GM18508 (cell line): ENCODE measurements around the gene B4GALNT3.

Experiments
- ATAC-seq: cut with Tn5 transposase; IDR thresholded peaks from one replicate; pipeline ENCODE4 v1.9.1; 2021; ENCODE audit warnings: moderate number of reproducible peaks; ENCODE audit not compliant: insufficient read depth, unreplicated experiment

B4GALNT3 gene

DNA sequence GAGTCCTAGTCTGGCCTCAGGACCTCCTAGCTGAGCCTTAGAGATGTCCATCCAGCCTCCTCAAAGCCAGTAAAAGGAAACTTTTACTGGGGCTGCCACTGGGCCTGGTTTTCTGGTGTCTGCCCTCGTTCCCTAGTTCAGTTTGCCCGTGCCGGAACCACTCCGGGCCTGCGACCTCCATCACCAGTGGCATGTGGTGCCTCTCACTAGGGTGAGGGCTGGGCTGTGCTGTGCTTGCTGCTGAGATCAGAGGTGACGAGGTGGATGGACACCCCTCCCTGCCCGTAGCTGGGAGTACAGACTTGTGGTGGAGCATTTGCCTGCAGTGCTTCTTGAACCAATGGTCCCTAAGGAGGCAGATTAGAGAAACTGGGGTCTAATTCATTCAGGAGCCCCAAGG, 75.7 kb downstream of the B4GALNT3 start:
- ATAC-seq = no peak

DNA sequence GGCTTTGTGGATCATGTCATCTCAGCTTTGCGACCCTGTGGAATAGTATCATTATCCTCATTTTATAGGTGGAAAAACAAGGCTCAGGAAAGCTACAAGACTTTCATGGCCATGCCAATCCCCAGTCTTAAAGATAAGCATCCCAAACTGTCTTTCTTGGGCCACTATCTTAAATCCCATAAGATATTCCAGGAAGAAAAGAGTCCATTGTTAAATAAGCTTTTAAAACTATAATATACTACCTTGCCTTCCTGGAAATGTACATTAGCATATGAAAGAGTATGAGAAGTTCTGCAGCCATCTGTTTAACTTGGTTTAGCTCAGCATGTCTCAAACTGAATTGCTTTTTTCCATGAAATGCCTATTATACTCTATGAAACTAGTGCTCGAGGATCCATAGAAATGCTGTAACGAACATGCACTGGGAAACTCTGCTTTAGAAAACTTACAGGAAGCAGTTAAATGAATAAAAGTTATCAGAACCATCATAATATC, 77.1 kb downstream of the B4GALNT3 start:
- ATAC-seq = no peak

GRCh38 chr12:537772-538171, 78.0 kb downstream of the B4GALNT3 start:
- ATAC-seq = no peak

- ATAC-seq = no peak
Measured at GRCh38 chr12:538731-539539, 79.2 kb downstream of the B4GALNT3 start.

DNA sequence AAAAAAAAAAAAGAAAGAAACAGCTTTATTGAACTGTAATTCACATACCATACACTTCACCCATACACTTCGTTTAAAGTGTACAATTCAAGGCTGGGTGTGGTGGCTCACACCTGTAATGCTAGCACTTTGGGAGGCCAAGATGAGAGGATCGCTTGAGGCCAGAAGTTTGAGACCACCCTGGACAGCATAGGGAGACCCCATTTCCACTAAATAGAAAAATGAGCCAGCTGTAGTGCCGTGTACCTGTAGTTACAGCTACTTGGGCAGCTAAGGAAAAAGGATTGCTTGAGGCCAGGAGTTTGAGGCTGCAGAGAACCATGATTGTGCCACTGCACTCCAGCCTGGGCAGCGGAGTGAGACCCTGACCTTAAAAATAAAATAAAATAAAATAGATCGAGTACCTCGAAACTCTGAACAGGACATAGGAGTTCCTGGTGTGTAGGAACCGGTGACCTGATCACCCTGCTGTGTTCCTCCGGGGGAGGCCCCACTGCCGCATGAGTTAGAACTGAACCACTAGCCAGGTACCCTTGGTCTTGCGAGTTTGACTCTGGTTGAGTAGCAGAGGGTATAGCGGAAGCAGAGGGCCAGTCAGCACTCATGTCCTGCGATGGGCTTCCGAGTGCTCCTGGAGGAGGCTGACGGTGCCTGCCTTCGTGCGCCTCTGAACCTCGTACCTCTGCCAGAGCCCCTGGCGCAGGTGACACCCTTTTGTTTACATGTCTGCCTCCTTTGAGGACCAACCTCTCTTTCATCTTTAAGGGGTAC, 80.0 kb downstream of the B4GALNT3 start:
- no peak for ATAC-seq

- ATAC-seq = no peak
Measured at GRCh38 chr12:541676-542324, 82.1 kb downstream of the B4GALNT3 start.

GRCh38 chr12:542395-543113, 82.8 kb downstream of the B4GALNT3 start:
- no peak for ATAC-seq

- no peak for ATAC-seq
Measured at GRCh38 chr12:543114-543451, 83.3 kb downstream of the B4GALNT3 start.

DNA sequence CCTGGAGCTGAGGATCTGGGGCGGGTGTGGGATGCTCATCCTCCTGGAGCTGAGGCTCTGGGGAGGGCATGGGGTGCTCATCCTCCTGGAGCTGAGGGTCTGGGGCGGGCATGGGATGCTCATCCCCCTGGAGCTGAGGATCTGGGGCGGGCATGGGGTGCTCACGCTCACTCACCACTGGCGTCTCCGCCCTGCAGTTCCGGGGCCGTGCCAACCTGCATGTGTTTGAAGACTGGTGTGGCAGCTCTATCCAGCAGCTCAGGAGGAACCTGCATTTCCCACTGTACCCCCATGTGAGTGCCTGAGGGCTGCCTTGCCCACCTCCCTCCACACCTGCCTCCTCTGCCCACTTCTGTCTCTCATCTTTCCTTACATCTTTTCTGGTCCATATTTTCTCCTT, 84.4 kb downstream of the B4GALNT3 start:
- no peak for ATAC-seq

GRCh38 chr12:544941-545635, 85.3 kb downstream of the B4GALNT3 start:
- ATAC-seq = no peak

GRCh38 chr12:545835-546234, 86.1 kb downstream of the B4GALNT3 start:
- ATAC-seq = no peak

- ATAC-seq = no peak
Measured at GRCh38 chr12:546265-546919, 86.7 kb downstream of the B4GALNT3 start.

DNA sequence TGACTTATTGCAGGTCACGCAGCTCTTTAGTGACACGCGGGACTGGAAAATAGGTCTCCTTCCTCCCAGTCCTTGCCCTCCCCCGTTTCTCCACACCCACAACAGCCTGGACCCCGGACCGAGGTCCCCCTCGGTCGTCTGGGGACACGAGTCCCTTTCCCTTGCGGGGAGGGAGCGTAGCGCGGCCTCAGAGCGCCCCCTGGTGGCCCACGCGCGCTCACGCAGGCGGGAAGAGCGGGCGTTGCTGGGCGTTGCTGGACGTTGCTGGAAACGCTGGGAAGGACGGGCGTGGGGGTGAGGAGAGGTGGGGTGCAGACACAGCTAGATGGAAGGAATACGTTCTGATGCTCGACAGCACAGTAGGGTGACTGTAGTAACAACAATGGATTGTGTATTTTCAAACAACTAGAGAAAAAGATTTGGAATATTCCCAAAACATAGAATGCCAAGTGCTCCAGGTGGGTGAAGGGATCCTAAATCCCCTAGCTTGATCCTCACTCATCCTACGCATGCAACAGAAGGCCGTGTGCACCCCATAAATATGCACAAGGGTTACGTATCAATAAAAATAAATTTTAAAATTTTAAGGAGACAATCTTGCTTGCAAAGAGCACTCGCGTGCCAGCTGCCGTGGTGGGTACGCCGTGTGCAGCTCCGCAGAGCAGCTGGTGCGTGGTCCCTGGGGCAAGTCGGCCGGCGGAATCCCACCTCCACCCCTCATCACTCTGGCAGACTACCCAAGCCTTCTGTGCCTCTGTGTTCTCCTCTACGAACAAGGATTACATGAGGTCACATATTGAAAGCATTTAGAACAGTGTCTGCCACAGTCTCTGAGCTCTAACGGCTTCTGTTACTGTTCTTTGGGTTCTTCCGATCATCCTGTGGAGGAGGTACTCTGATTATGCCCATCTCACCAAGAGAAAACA, 87.4 kb downstream of the B4GALNT3 start:
- ATAC-seq = no peak

GRCh38 chr12:547883-548470, 88.2 kb downstream of the B4GALNT3 start:
- no peak for ATAC-seq

DNA sequence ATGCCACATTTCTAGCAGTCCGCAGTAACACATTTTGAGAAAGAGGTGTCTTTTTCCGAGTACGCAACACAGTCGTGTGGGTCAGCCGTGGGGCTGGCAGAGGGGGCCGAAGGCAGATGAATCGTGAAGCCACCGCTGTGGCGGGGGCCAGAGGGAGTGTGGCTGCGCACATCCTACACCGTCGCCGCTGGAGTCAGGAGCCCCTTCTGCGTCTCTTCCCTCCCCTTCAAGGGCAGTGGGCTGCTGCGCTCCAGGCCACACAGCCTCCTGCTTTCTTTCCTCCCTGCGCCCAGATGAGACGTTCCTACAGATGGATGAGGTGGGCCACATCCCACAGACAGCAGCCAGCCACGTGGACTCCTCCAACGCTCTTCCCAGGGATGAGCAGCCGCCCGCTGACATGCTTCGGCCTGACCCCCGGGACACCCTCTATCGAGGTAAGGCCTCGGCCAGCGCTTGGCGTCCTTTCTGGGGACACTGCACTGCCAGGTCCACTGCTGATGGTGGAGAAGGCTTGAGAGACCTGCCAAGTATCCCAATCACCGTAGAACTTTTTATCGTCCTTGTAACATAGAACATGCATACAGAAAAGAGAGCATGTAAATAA, 89.8 kb downstream of the B4GALNT3 start:
- no peak for ATAC-seq

DNA sequence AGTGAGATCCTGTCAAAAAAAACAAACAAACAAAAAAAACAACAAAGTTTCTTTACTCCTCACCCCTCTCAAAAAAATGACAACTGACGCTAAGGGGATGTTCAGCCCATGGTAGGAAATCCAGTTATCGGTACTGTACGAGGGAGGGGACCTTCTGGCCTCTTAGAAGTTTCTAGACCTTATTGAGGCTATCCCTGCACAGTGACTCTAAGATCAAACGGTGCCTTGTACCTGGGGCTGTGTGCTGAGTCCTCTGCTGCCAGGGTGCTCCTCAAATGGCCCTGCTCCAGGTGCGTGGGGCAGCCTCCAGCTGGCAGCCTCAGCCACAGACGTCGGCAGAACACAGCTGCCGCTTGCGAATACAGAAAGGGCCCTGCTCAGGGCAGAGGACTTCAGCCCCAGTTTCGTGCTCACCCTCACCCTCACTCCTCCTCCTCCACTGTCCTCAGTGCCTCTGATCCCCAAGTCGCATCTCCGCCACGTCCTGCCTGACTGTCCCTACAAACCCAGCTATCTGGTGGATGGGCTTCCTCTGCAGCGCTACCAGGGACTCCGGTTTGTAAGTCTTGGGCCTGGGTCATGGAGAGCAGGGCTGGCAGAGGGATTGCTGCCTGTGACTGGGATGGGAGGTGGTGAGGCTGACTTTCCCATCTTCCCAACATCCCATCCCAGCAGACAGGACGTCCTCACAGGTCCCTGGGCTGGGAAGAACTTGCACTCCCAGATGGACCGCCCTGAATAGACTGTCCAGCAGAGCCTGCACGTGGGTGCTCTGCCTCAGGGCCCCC, 90.9 kb downstream of the B4GALNT3 start:
- no peak for ATAC-seq

DNA sequence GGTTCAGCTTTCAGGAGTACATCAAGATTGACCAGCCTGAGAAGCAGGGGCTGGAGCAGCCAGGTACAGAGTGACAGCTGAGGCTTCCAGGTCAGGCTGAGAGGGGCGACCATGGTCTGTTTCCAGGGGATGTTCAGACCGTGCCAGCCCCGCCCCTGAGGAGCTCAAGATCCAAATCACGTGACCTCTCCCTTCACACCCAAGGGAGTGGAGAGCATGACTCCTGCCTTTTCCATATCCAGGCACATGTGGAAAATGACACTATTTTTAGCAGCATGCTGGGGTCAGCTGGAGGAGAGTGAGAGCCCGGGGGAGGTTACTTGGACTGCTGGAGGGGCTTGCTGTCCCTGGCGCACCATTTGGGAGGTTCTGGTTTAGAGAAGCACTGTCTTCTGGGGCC, 92.7 kb downstream of the B4GALNT3 start:
- ATAC-seq = no peak
